Smooth muscle cell (in vitro differentiated cells): Measurements from ENCODE around the gene CYP2U1. TPM values are rescaled to one million over a fixed set of nuclear protein-coding genes. Genes with fewer than 3 reads are reported as not detected.

Experiments used
- DNase-seq: peaks from one replicate; lab custom pipeline; 2025; ENCODE audit not compliant: unreplicated experiment; lab: John Stamatoyannopoulos, UW
- H2AFZ ChIP-seq: fragments of 200-600 bp; sonication (generic); 2 replicates; pipeline ENCODE4 v1.6.0; 2016; ENCODE audit warnings: antibody characterized with exemption, low read depth, mild to moderate bottlenecking
- H3F3A ChIP-seq: fragments of 200-600 bp; sonication (generic); 2 replicates; pipeline ENCODE4 v1.6.0; 2017; ENCODE audit warnings: antibody characterized with exemption, low read depth
- H3K27ac ChIP-seq: fragments of 200-600 bp; sonication (generic); 2 replicates; pipeline ENCODE4 v1.5.1; 2016; ENCODE audit warnings: low read depth, mild to moderate bottlenecking
- H3K27me3 ChIP-seq: fragments of 200-600 bp; sonication (generic); 2 replicates; pipeline ENCODE4 v1.6.1; 2016; ENCODE audit warnings: low read depth, mild to moderate bottlenecking
- H3K36me3 ChIP-seq: fragments of 200-600 bp; sonication (generic); 2 replicates; pipeline ENCODE4 v1.5.1; 2016; ENCODE audit warnings: low read depth
- H3K4me1 ChIP-seq: fragments of 200-600 bp; sonication (generic); 2 replicates; pipeline ENCODE4 v1.5.1; 2016; ENCODE audit warnings: low read depth
- H3K4me2 ChIP-seq: fragments of 200-600 bp; sonication (generic); 2 replicates; pipeline ENCODE4 v1.6.0; 2016; ENCODE audit warnings: mild to moderate bottlenecking
- H3K4me3 ChIP-seq: fragments of 200-600 bp; sonication (generic); 2 replicates; pipeline ENCODE4 v1.5.1; 2016; ENCODE audit warnings: mild to moderate bottlenecking
- H3K79me2 ChIP-seq: fragments of 200-600 bp; sonication (generic); 2 replicates; pipeline ENCODE4 v1.6.0; 2016; ENCODE audit warnings: low read depth, mild to moderate bottlenecking
- H3K9ac ChIP-seq: fragments of 200-600 bp; sonication (generic); 2 replicates; pipeline ENCODE4 v1.6.0; 2016; ENCODE audit warnings: low read depth
- H3K9me3 ChIP-seq: fragments of 200-600 bp; sonication (generic); replicated peaks from 2 replicates; pipeline ENCODE4 v1.5.1; 2016; ENCODE audit warnings: low read depth
- H4K20me1 ChIP-seq: fragments of 200-600 bp; sonication (generic); 2 replicates; pipeline ENCODE4 v1.6.0; 2016; ENCODE audit warnings: low read depth
- WGBS: methylation state at CpG from one replicate; pipeline ENCODE4 v1.1.7; 2016; ENCODE audit warnings: low lambda C conversion rate; 5-methylcytosine and 5-hydroxymethylcytosine counted together
- polyA plus RNA-seq: library from polyadenylated mRNA; unstranded; fragments of >200 nt; fragmentation: Nextera tagmentation; extraction: Ambion mirVana; gene quantifications from 2 replicates; pipeline ENCODE4 v1.2.1, GENCODE V29; 2016
- total RNA-seq: library from RNA; depleted of rRNA; stranded (reverse); fragments of >200 nt; gene quantifications from 2 replicates; pipeline ENCODE4 v1.2.3, GENCODE V29; 2014
- TF ChIP-seq, protein P1 (sequence below): fragments of 200-600 bp; sonication (generic); IDR thresholded peaks from 2 replicates; pipeline ENCODE4 v1.5.1; 2017; ENCODE audit warnings: borderline replicate concordance, mild to moderate bottlenecking, antibody characterized with exemption; ENCODE audit not compliant: insufficient read depth, poor library complexity, severe bottlenecking

Gene CYP2U1
- total and polyA plus RNA-seq, 2 experiments from 2014 or later: 1.9 to 4.4 TPM

DNA sequence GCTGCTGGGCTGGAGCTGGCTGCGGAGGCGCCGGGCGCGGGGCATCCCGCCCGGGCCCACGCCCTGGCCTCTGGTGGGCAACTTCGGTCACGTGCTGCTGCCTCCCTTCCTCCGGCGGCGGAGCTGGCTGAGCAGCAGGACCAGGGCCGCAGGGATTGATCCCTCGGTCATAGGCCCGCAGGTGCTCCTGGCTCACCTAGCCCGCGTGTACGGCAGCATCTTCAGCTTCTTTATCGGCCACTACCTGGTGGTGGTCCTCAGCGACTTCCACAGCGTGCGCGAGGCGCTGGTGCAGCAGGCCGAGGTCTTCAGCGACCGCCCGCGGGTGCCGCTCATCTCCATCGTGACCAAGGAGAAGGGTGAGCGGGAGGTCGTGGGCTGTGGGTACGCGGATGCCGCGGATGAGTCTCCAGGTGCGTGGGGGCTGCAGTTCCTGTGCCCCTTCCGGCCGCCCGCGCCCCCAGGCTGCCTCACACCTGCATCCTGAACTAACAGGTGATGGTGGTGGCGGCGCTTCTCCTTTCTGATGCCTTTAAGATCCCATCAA is 499 bp downstream of the CYP2U1 start:
- H3K27ac ChIP-seq: no peak overlapping the region

DNA sequence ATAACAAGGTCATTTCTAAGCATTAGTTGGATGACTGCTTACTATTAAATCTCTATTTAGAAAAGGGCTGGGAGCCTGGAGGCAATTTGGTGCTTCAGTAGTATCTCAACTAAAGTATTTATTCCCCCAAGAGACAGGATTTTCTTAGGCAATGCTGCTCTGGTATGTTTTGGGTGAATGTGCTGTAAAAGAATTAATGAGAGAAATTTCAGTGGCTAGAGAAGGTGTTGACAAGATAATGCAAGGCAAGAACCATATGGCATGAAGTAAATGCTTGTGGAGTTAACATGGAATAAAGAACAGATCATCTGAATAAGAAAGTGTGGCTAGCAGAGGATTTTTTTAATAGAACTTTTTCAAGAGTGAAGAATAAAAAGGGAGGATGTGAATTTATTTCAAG is 3.9 kb downstream of the CYP2U1 start:
- Histone ChIP-seq H3K79me2 (no peaks in the 10 kb centered on the region), H3K9ac (no peak overlapping the region), H3K4me2 (no peak overlapping the region), H3K36me3 (no peaks in the 10 kb centered on the region), H4K20me1 (no peaks in the 10 kb centered on the region), H3K4me3 (no peak overlapping the region), H3K4me1 (peaks cover 9% of the 10 kb centered on the region), H3K9me3 (no peaks in the 10 kb centered on the region), H3F3A (no peaks in the 10 kb centered on the region), H2AFZ (no peak overlapping the region), H3K27me3 (no peaks in the 10 kb centered on the region), H3K27ac (no peak overlapping the region)
- DNase-seq: no peak
- TF ChIP-seq, protein P1, sequence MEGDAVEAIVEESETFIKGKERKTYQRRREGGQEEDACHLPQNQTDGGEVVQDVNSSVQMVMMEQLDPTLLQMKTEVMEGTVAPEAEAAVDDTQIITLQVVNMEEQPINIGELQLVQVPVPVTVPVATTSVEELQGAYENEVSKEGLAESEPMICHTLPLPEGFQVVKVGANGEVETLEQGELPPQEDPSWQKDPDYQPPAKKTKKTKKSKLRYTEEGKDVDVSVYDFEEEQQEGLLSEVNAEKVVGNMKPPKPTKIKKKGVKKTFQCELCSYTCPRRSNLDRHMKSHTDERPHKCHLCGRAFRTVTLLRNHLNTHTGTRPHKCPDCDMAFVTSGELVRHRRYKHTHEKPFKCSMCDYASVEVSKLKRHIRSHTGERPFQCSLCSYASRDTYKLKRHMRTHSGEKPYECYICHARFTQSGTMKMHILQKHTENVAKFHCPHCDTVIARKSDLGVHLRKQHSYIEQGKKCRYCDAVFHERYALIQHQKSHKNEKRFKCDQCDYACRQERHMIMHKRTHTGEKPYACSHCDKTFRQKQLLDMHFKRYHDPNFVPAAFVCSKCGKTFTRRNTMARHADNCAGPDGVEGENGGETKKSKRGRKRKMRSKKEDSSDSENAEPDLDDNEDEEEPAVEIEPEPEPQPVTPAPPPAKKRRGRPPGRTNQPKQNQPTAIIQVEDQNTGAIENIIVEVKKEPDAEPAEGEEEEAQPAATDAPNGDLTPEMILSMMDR: no peak

More for the DNA sequence above, 499 bp downstream of the CYP2U1 start:
- Histone ChIP-seq H3K9ac (no peak overlapping the region), H2AFZ (peak overlapping the region; percentile 40), H3K9me3 (no peaks in the 10 kb centered on the region), H3K4me2 (peak overlapping the region; percentile 98), H3K4me3 (peak overlapping the region; percentile 70), H3K4me1 (peaks cover 9% of the 10 kb centered on the region), H3K27me3 (no peaks in the 10 kb centered on the region), H3F3A (no peaks in the 10 kb centered on the region), H3K79me2 (no peaks in the 10 kb centered on the region), H4K20me1 (no peaks in the 10 kb centered on the region), H3K36me3 (no peaks in the 10 kb centered on the region)
- TF ChIP-seq, protein P1: no peak
- DNase-seq: no peak
- 7% methylated on average over 43 of the region's 45 CpGs for WGBS

DNA sequence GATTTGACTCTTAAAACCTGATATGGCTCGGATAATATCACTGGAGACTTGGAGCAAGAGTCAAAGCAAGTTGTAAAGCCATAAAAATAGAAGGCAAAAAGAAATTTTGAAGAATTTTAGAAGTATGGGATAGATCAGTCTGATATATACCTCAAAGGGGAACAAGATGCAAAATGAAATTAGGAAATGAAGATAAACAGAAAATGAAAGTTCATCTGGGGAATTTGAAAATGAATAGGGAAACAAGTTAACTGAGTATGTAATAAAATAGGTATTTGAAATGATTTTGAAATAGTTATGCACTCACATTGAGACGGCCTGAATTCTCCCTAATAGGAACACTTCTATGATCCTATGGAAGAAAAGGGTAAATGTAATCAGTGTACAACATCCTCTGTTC is 5.7 kb downstream of the CYP2U1 start:
- Histone ChIP-seq H3K27ac (no peak overlapping the region), H3K4me3 (no peak overlapping the region), H3K9ac (no peak overlapping the region), H3K79me2 (no peaks in the 10 kb centered on the region), H3K9me3 (no peaks in the 10 kb centered on the region), H4K20me1 (no peaks in the 10 kb centered on the region), H3K27me3 (no peaks in the 10 kb centered on the region), H3K4me2 (no peak overlapping the region), H3K36me3 (no peaks in the 10 kb centered on the region), H3F3A (no peaks in the 10 kb centered on the region), H3K4me1 (peaks cover 2% of the 10 kb centered on the region), H2AFZ (no peak overlapping the region)
- DNase-seq: no peak
- WGBS: 95% methylated on average over 2 of the region's 2 CpGs
- TF ChIP-seq, protein P1: no peak

DNA sequence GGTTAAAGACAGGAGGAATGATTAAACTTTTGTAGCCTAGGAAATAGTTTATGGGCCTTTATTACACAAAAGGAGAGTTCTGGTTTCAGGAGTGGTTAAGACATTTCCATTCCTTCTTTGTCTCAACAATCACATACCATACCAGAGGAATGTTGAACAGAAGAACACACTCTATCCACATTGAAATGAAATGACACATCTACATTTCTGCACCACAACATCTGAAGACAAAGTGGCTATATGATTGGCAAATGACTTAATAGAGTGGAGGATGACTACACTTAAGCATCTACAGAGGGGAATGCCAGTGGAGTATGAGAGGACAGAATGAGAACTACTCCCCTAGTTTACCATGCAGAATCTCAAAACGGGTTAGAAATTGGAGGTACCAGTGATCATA is 8.0 kb downstream of the CYP2U1 start:
- H3K27me3 ChIP-seq: no peaks in the 10 kb centered on the region
- 93% methylated on average over 1 of the region's 1 CpG for WGBS
- H2AFZ ChIP-seq: no peak overlapping the region
- TF ChIP-seq, protein P1: no peak
- H3K9me3 ChIP-seq: no peaks in the 10 kb centered on the region
- DNase-seq: no peak
- H3K4me3 ChIP-seq: no peak overlapping the region
- H3K79me2 ChIP-seq: no peaks in the 10 kb centered on the region
- no peaks in the 10 kb centered on the region for H3F3A ChIP-seq
- H3K4me2 ChIP-seq: no peak overlapping the region
- no peak overlapping the region for H3K9ac ChIP-seq
- H3K27ac ChIP-seq: no peak overlapping the region
- no peaks in the 10 kb centered on the region for H3K36me3 ChIP-seq
- no peaks in the 10 kb centered on the region for H4K20me1 ChIP-seq
- no peaks in the 10 kb centered on the region for H3K4me1 ChIP-seq
